K562 (cell line): ENCODE results near the gene LMAN2. TPM values are rescaled to one million over a fixed set of nuclear protein-coding genes. Genes with fewer than 3 reads are reported as not detected.
A peak's percentile ranks its signal among the peaks of the same experiment; 100 is the strongest.

Experiments
- CBX1 ChIP-seq: sonication (generic); IDR thresholded peaks from 2 replicates; pipeline ENCODE4 v1.6.1; 2016; ENCODE audit warnings: antibody characterized with exemption, low read depth, mild to moderate bottlenecking
- KAT2B ChIP-seq: IDR thresholded peaks from one replicate; pipeline ENCODE4 v1.6.1; 2012; ENCODE audit warnings: low read depth, mild to moderate bottlenecking, control low read depth, inconsistent platforms, low read length, moderate library complexity
- MYC ChIP-seq, 2 experiments: fragments of 250-450 bp in 1 of 2; sonication (Bioruptor Pico) in 1 of 2; IDR thresholded peaks; 2 replicates each; pipeline versions ENCODE4 v1.5.1 to v1.6.1; 2012 to 2021; ENCODE audit warnings: low read depth in 2 of 2, borderline replicate concordance in 1 of 2, improper control_type of control experiment in 1 of 2, low read length in 1 of 2, mild to moderate bottlenecking in 1 of 2, moderate library complexity in 1 of 2
- SRSF1 ChIP-seq: fragments of 200-400 bp; formaldehyde crosslinking; IDR thresholded peaks from 2 replicates; pipeline ENCODE4 v1.6.1; 2017; ENCODE audit warnings: mild to moderate bottlenecking, low read depth, low read length, moderate library complexity
- SUPT5H ChIP-seq: fragments of 450-650 bp; IDR thresholded peaks from 2 replicates; pipeline ENCODE4 v1.6.1; 2016
- USF1 ChIP-seq: sonication (generic); formaldehyde crosslinking; IDR thresholded peaks from 2 replicates; pipeline ENCODE4 v1.9.0; 2022; ENCODE audit warnings: mild to moderate bottlenecking, missing genetic modification reagents
- polyA plus RNA-seq, 8 experiments: library from polyadenylated mRNA; depleted of rRNA in 4 of 8; stranded (reverse) in 5 of 8; unstranded in 3 of 8; fragments of >200 nt; fragmentation: Nextera tagmentation in 2 of 8; fragmentation: Illumina TruSeq in 1 of 8; extraction: Ambion mirVana in 2 of 8; extraction: Trizol in 1 of 8; gene quantifications; 2 replicates each; pipeline versions ENCODE4 v1.2.1 to v1.2.3, GENCODE V29; 2011 to 2014; ENCODE audit warnings: inconsistent platforms in 1 of 8, missing spikeins in 1 of 8
- total RNA-seq, 7 experiments: library from RNA; depleted of rRNA in 6 of 7; stranded (reverse); fragments of >200 nt in 6 of 7; fragmentation: Illumina TruSeq in 2 of 7; extraction: Trizol in 2 of 7; gene quantifications; 2 replicates each; pipeline versions ENCODE4 v1.2.1 to v1.2.3, GENCODE V29; 2011 to 2021; ENCODE audit warnings: low replicate concordance in 1 of 7
- TF ChIP-seq, protein P1 (sequence below): fragments of 450-650 bp; formaldehyde crosslinking; IDR thresholded peaks from 2 replicates; pipeline ENCODE4 v1.4.0; 2022; ENCODE audit warnings: missing genetic modification characterization

LMAN2 gene
- total and polyA plus RNA-seq, 9 of the 15 experiments (the other 6 are each of a cell fraction or from before 2014, with no cell fraction given) = 2.7 to 254 (median 136) TPM

GRCh38 chr5:177306674-177307543, 44.6 kb downstream of the LMAN2 start (continued):
- TF ChIP-seq, protein P1, sequence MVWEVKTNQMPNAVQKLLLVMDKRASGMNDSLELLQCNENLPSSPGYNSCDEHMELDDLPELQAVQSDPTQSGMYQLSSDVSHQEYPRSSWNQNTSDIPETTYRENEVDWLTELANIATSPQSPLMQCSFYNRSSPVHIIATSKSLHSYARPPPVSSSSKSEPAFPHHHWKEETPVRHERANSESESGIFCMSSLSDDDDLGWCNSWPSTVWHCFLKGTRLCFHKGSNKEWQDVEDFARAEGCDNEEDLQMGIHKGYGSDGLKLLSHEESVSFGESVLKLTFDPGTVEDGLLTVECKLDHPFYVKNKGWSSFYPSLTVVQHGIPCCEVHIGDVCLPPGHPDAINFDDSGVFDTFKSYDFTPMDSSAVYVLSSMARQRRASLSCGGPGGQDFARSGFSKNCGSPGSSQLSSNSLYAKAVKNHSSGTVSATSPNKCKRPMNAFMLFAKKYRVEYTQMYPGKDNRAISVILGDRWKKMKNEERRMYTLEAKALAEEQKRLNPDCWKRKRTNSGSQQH (CRISPR knock-in tag) = peak; percentile 36; the same call in 1 of the 2 replicates
- TF ChIP-seq USF1 (CRISPR knock-in tag) = 0 out of 2 replicates have a peak, but pooled peaks have one; percentile 7
- TF ChIP-seq MYC (IDR thresholded peaks at IDR 0.05; ENCODE audit: low read depth, low read length) = no peak
- TF ChIP-seq MYC (CRISPR knock-in tag; IDR thresholded peaks at IDR 0.05; ENCODE audit: borderline replicate concordance, low read depth) = peak; percentile 36; the same call in 1 of the 2 replicates
- 0 out of 2 replicates have a peak, but pooled peaks have one; percentile 23 for TF ChIP-seq CBX1
- no peak for TF ChIP-seq SRSF1
- TF ChIP-seq KAT2B = no peak
- TF ChIP-seq SUPT5H = peak; percentile 73
